MG63 (cell line): ENCODE data around the gene RER1. TPM values are rescaled to one million over a fixed set of nuclear protein-coding genes. Genes with fewer than 3 reads are reported as not detected.

Source experiments
- DNase-seq: peaks from one replicate; pipeline ENCODE4 v3.0.0-alpha.2; 2020
- H3K27me3 ChIP-seq: fragments of 250-450 bp; sonication (Bioruptor Pico); 2 replicates; pipeline ENCODE4 v1.5.1; 2020; ENCODE audit warnings: mild to moderate bottlenecking, moderate library complexity
- H3K36me3 ChIP-seq: fragments of 250-450 bp; sonication (Bioruptor Pico); 2 replicates; pipeline ENCODE4 v1.5.1; 2020; ENCODE audit warnings: mild to moderate bottlenecking, moderate library complexity
- H3K4me3 ChIP-seq: fragments of 250-450 bp; sonication (Bioruptor Pico); 2 replicates; pipeline ENCODE4 v1.5.1; 2020; ENCODE audit warnings: mild to moderate bottlenecking, moderate library complexity
- H3K9me3 ChIP-seq: fragments of 250-450 bp; sonication (Bioruptor Pico); 2 replicates; pipeline ENCODE4 v1.5.1; 2020; ENCODE audit warnings: mild to moderate bottlenecking, moderate library complexity
- total RNA-seq: library from RNA; depleted of rRNA; stranded (reverse); fragments of >200 nt; shearing (Covaris generic); gene quantifications from 2 replicates; pipeline ENCODE4 v1.2.3, GENCODE V29; 2014; ENCODE audit warnings: low replicate concordance

Gene RER1
- total RNA-seq, 1 experiment from 2014 or later, result 60.4 TPM

GRCh38 chr1:2395245-2395644, 3.6 kb downstream of the RER1 start:
- Histone ChIP-seq H3K27me3 (no peaks in the 10 kb centered on the region), H3K36me3 (peaks cover 78% of the 10 kb centered on the region)
- no peak for DNase-seq

GRCh38 chr1:2396059-2396458, 4.4 kb downstream of the RER1 start:
- Histone ChIP-seq H3K4me3 (no peak overlapping the region), H3K36me3 (peaks cover 83% of the 10 kb centered on the region), H3K27me3 (no peaks in the 10 kb centered on the region), H3K9me3 (no peaks in the 10 kb centered on the region)
- no peak for DNase-seq

More at GRCh38 chr1:2395245-2395644, 3.6 kb downstream of the RER1 start:
- no peak overlapping the region for H3K4me3 ChIP-seq
- H3K9me3 ChIP-seq, result no peaks in the 10 kb centered on the region

GRCh38 chr1:2396476-2396875, 4.8 kb downstream of the RER1 start:
- no peaks in the 10 kb centered on the region for H3K9me3 ChIP-seq
- DNase-seq, result no peak
- H3K4me3 ChIP-seq, result no peak overlapping the region
- H3K36me3 ChIP-seq, result peaks cover 84% of the 10 kb centered on the region
- H3K27me3 ChIP-seq, result no peaks in the 10 kb centered on the region

GRCh38 chr1:2397007-2397679, 5.5 kb downstream of the RER1 start:
- Histone ChIP-seq H3K27me3 (no peaks in the 10 kb centered on the region), H3K36me3 (peaks cover 90% of the 10 kb centered on the region), H3K4me3 (no peak overlapping the region), H3K9me3 (no peaks in the 10 kb centered on the region)
- DNase-seq, result no peak

GRCh38 chr1:2398871-2399270, 7.2 kb downstream of the RER1 start:
- Histone ChIP-seq H3K36me3 (peaks cover 93% of the 10 kb centered on the region), H3K27me3 (no peaks in the 10 kb centered on the region), H3K4me3 (no peak overlapping the region), H3K9me3 (no peaks in the 10 kb centered on the region)
- no peak for DNase-seq

GRCh38 chr1:2399890-2400575, 8.4 kb downstream of the RER1 start:
- Histone ChIP-seq H3K27me3 (no peaks in the 10 kb centered on the region), H3K9me3 (no peaks in the 10 kb centered on the region), H3K36me3 (peaks cover 93% of the 10 kb centered on the region), H3K4me3 (no peak overlapping the region)
- no peak for DNase-seq

- Histone ChIP-seq H3K9me3 (no peaks in the 10 kb centered on the region), H3K4me3 (no peak overlapping the region), H3K27me3 (no peaks in the 10 kb centered on the region), H3K36me3 (peaks cover 93% of the 10 kb centered on the region)
- DNase-seq, result no peak
Observed at GRCh38 chr1:2400576-2400909, 8.9 kb downstream of the RER1 start.

- DNase-seq, result no peak
- Histone ChIP-seq H3K36me3 (peaks cover 89% of the 10 kb centered on the region), H3K4me3 (no peak overlapping the region), H3K27me3 (no peaks in the 10 kb centered on the region), H3K9me3 (no peaks in the 10 kb centered on the region)
Observed at GRCh38 chr1:2400950-2401649, 9.5 kb downstream of the RER1 start.

- Histone ChIP-seq H3K4me3 (no peak overlapping the region), H3K9me3 (no peaks in the 10 kb centered on the region), H3K27me3 (no peaks in the 10 kb centered on the region), H3K36me3 (peaks cover 77% of the 10 kb centered on the region)
- no peak for DNase-seq
Observed at GRCh38 chr1:2402420-2402819, 10.8 kb downstream of the RER1 start.

- no peak overlapping the region for H3K4me3 ChIP-seq
- no peaks in the 10 kb centered on the region for H3K9me3 ChIP-seq
- DNase-seq, result no peak
- no peaks in the 10 kb centered on the region for H3K27me3 ChIP-seq
- H3K36me3 ChIP-seq, result peaks cover 69% of the 10 kb centered on the region
Observed at GRCh38 chr1:2403273-2403672, 11.6 kb downstream of the RER1 start.

- no peak overlapping the region for H3K4me3 ChIP-seq
- H3K36me3 ChIP-seq, result peaks cover 58% of the 10 kb centered on the region
- H3K9me3 ChIP-seq, result no peaks in the 10 kb centered on the region
- no peak for DNase-seq
- H3K27me3 ChIP-seq, result no peaks in the 10 kb centered on the region
Observed at GRCh38 chr1:2404142-2404889, 12.7 kb downstream of the RER1 start.

GRCh38 chr1:2404890-2405511, 13.4 kb downstream of the RER1 start:
- Histone ChIP-seq H3K4me3 (no peak overlapping the region), H3K9me3 (no peaks in the 10 kb centered on the region), H3K36me3 (peaks cover 53% of the 10 kb centered on the region), H3K27me3 (no peaks in the 10 kb centered on the region)
- DNase-seq, result no peak

- H3K36me3 ChIP-seq, result peaks cover 47% of the 10 kb centered on the region
- no peaks in the 10 kb centered on the region for H3K9me3 ChIP-seq
- no peaks in the 10 kb centered on the region for H3K27me3 ChIP-seq
- no peak for DNase-seq
- H3K4me3 ChIP-seq, result no peak overlapping the region
Observed at GRCh38 chr1:2405588-2406295, 14.1 kb downstream of the RER1 start.

- Histone ChIP-seq H3K4me3 (no peak overlapping the region), H3K27me3 (no peaks in the 10 kb centered on the region), H3K36me3 (peaks cover 43% of the 10 kb centered on the region), H3K9me3 (no peaks in the 10 kb centered on the region)
- no peak for DNase-seq
Observed at GRCh38 chr1:2406451-2407041, 14.9 kb downstream of the RER1 start.

GRCh38 chr1:2407166-2407990, 15.7 kb downstream of the RER1 start:
- Histone ChIP-seq H3K27me3 (no peaks in the 10 kb centered on the region), H3K4me3 (no peak overlapping the region), H3K36me3 (peaks cover 35% of the 10 kb centered on the region), H3K9me3 (no peaks in the 10 kb centered on the region)
- no peak for DNase-seq
